DMS114 treated with DMSO at 0.1 percent for 48 hours (cell line): Measurements from ENCODE around the gene S1PR5.

Experiments
- DNase-seq: peaks from one replicate; lab custom pipeline; 2025; ENCODE audit not compliant: unreplicated experiment; lab: John Stamatoyannopoulos, UW

The S1PR5 gene

DNA sequence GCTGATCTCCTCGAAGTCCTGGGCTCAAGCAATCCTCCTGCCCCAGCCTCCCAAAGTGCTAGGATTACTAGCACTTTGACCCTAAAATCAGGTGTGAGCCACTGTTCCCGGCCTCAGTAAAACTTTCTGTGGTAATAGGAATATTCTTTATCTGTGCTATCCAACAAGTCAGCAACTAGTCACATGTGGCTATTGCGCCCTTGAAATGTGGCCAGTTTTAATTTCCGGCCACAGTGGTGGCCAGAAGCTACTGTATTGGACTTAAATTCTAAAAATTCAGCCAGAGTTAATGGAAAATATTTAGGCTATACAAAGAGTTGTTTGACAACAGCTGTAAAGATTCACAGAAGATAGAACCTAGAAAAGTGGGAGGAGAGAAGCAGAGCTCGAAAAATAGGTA lies 44.1 kb downstream of the S1PR5 start:
- no peak for DNase-seq

- DNase-seq: peak; percentile 13
Measured at GRCh38 chr19:10471909-10472308, 45.3 kb downstream of the S1PR5 start.

DNA sequence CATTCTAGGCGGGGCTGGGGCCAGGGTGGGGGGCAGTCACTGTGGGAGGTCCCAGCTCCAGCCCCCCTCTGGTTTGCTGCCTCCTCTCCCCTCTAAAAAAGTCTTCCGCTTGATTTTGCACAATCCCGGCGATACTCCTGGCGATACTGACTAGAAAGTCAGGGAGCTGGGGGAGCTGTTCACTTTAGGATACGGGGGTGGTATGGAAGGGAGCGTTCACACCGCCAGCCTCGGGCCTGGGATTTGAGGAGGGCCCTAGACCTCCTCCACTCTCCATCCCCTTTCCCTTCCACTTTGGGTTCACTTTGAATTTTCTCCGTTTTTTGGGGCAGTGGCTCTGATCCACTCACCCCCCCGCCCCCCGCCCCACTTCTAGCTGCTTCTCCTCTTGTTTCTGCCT lies 49.1 kb downstream of the S1PR5 start:
- no peak for DNase-seq

- no peak for DNase-seq
Measured at GRCh38 chr19:10467104-10467706, 50.0 kb downstream of the S1PR5 start.

GRCh38 chr19:10464456-10464855 lies 52.8 kb downstream of the S1PR5 start:
- no peak for DNase-seq
